Measurements from ENCODE around the gene HIVEP3.

Gene HIVEP3

DNA sequence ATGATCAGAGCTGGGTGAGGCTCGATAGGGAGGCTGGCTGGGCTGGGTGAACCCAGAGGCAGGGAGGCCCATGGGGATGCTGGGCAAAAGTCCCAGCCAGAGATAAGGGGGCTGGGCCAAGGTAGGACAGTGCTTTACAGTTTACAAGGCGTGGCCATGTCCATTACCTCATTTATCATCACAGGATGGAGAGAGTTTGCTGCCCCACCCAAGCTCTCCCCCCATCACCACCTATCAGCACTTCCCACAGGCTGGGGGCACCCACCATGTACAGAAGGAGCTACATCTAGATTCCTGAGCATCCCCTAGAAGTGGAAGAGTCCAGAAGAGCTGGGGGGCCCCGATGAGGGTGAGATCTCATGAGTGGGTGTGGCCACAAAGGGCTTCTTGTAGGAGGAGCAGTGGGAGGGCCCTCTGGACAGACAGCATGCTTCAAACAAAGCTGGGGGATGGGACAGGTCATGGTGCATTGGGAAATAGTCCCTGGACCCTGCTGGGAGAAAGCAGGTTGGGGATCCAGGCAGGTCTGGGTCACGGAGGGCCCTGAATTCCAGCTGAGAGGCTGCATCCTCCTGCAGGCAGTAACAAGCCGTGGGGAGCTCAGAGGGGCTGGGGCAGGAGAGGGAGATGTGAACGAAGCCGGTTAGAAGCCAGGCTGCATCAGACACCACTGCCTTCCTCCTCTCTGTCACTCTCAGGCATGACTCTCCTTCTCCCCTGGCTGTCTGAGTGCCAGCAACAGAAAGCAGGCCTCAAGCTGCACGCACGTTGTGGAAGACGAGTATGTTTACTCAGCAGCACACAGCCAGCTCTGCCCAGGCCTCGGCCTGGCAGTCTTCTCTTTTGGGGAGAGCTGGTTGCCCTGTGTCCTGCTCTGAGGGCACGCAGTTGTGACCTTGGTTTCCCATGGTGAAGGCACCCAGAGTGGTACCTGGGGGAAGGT lies 202.3 kb downstream of the HIVEP3 start:
- Histone ChIP-seq H3K4me3 (replicated peaks; ENCODE audit: insufficient read depth, low read length) (no peak overlapping the region), H3K27me3 (ENCODE audit: insufficient read depth, poor library complexity, severe bottlenecking) (no peaks in the 10 kb centered on the region), H3K27ac (replicated peaks) (peak overlapping the region; percentile 30; the same call in 1 of the 2 replicates)
- no peak for DNase-seq (ENCODE audit: low read depth in 1 of 2, low spot score in 1 of 2)
- TF ChIP-seq GABPA (IDR thresholded peaks at IDR 0.05; ENCODE audit: low read depth) (no peak), POLR2AphosphoS5 (IDR thresholded peaks at IDR 0.05; ENCODE audit: low read depth) (no peak), REST (IDR thresholded peaks at IDR 0.05; ENCODE audit: insufficient replicate concordance, low read depth) (no peak), SPI1 (IDR thresholded peaks at IDR 0.05; ENCODE audit: borderline replicate concordance, low read depth) (no peak)
- TF ChIP-seq, protein P1, sequence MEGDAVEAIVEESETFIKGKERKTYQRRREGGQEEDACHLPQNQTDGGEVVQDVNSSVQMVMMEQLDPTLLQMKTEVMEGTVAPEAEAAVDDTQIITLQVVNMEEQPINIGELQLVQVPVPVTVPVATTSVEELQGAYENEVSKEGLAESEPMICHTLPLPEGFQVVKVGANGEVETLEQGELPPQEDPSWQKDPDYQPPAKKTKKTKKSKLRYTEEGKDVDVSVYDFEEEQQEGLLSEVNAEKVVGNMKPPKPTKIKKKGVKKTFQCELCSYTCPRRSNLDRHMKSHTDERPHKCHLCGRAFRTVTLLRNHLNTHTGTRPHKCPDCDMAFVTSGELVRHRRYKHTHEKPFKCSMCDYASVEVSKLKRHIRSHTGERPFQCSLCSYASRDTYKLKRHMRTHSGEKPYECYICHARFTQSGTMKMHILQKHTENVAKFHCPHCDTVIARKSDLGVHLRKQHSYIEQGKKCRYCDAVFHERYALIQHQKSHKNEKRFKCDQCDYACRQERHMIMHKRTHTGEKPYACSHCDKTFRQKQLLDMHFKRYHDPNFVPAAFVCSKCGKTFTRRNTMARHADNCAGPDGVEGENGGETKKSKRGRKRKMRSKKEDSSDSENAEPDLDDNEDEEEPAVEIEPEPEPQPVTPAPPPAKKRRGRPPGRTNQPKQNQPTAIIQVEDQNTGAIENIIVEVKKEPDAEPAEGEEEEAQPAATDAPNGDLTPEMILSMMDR (IDR thresholded peaks at IDR 0.05; ENCODE audit: insufficient read depth, low read length), result no peak

- TF ChIP-seq SPI1 (IDR thresholded peaks at IDR 0.05; ENCODE audit: borderline replicate concordance, low read depth) (no peak), POLR2AphosphoS5 (IDR thresholded peaks at IDR 0.05; ENCODE audit: low read depth) (no peak), REST (IDR thresholded peaks at IDR 0.05; ENCODE audit: insufficient replicate concordance, low read depth) (no peak), GABPA (IDR thresholded peaks at IDR 0.05; ENCODE audit: low read depth) (no peak)
- TF ChIP-seq, protein P1 (IDR thresholded peaks at IDR 0.05; ENCODE audit: insufficient read depth, low read length), result no peak
- peak overlapping the region; percentile 30 for H3K27ac ChIP-seq (replicated peaks)
- no peak overlapping the region for H3K4me3 ChIP-seq (replicated peaks; ENCODE audit: insufficient read depth, low read length)
- peak in 1 of 2 experiments; percentile 38 for DNase-seq (ENCODE audit: low read depth in 1 of 2, low spot score in 1 of 2)
- H3K27me3 ChIP-seq (ENCODE audit: insufficient read depth, poor library complexity, severe bottlenecking), result no peaks in the 10 kb centered on the region
Measured at GRCh38 chr1:41715441-41716095, 203.2 kb downstream of the HIVEP3 start.

DNA sequence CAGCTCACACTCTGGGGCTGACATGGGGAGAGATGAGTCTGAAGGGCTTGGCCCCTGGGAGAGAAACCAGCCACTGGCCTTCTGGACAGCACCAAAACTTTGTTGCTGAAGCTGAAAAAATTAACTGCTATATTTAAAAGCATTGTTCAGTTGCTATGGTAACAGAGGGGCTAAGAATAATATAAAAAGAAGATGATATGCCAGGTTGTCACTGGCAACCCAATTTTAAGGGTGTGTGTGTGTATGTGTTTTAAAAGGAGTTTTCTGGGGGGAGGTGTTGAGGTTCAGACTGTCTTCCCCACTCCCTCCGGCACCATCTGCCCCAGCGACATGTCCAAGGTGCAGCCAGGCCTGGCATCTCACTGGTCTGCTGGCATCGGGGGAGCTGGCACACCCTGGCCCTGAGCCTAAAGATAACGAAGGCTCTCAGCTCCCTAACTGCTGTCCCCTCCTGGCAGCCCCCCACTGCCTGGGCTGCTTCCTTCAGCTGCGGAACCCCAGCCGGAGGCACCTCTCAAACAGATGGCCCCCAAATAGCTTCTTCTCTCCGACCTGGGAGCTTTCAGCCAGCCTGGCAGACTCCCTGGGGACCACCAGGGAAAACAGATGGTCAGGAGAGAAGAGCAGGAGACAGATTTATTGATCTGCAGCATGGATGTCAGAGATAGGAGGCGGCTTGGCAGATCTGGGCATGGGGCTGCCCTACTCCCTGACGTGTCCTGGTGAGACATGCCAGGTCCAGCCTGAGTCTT lies 203.9 kb downstream of the HIVEP3 start:
- TF ChIP-seq GABPA (IDR thresholded peaks at IDR 0.05; ENCODE audit: low read depth) (no peak), POLR2AphosphoS5 (IDR thresholded peaks at IDR 0.05; ENCODE audit: low read depth) (no peak), SPI1 (IDR thresholded peaks at IDR 0.05; ENCODE audit: borderline replicate concordance, low read depth) (no peak), REST (IDR thresholded peaks at IDR 0.05; ENCODE audit: insufficient replicate concordance, low read depth) (no peak)
- TF ChIP-seq, protein P1 (IDR thresholded peaks at IDR 0.05; ENCODE audit: insufficient read depth, low read length), result no peak
- no peak overlapping the region for H3K4me3 ChIP-seq (replicated peaks; ENCODE audit: insufficient read depth, low read length)
- no peak for DNase-seq (ENCODE audit: low read depth in 1 of 2, low spot score in 1 of 2)
- no peaks in the 10 kb centered on the region for H3K27me3 ChIP-seq (ENCODE audit: insufficient read depth, poor library complexity, severe bottlenecking)
- H3K27ac ChIP-seq (replicated peaks), result peak overlapping the region; percentile 16; the same call in 1 of the 2 replicates
